GM18511 (cell line): Measurements from ENCODE around the gene DHRSX.
"Not testable (repeated sequence)": the region's sequence is repeated elsewhere in the genome, so short reads cannot be mapped to it uniquely, and the experiment has no call there.

ENCODE experiments used
- ATAC-seq: cut with Tn5 transposase; IDR thresholded peaks from one replicate; pipeline ENCODE4 v1.9.1; 2021; ENCODE audit warnings: mild to moderate bottlenecking, moderate library complexity; ENCODE audit not compliant: unreplicated experiment

The DHRSX gene

GRCh38 chrX:2498781-2499302 lies 1.9 kb downstream of the DHRSX start:
- ATAC-seq = no peak

GRCh38 chrX:2497961-2498780 lies 2.6 kb downstream of the DHRSX start:
- ATAC-seq = no peak

GRCh38 chrX:2495595-2495994 lies 5.2 kb downstream of the DHRSX start:
- ATAC-seq = no peak

- no peak for ATAC-seq
Measured at GRCh38 chrX:2492531-2493218, 8.1 kb downstream of the DHRSX start.

GRCh38 chrX:2490634-2491033 lies 10.1 kb downstream of the DHRSX start:
- ATAC-seq = no peak

- no peak for ATAC-seq
Measured at GRCh38 chrX:2489446-2490445, 11.0 kb downstream of the DHRSX start.

DNA sequence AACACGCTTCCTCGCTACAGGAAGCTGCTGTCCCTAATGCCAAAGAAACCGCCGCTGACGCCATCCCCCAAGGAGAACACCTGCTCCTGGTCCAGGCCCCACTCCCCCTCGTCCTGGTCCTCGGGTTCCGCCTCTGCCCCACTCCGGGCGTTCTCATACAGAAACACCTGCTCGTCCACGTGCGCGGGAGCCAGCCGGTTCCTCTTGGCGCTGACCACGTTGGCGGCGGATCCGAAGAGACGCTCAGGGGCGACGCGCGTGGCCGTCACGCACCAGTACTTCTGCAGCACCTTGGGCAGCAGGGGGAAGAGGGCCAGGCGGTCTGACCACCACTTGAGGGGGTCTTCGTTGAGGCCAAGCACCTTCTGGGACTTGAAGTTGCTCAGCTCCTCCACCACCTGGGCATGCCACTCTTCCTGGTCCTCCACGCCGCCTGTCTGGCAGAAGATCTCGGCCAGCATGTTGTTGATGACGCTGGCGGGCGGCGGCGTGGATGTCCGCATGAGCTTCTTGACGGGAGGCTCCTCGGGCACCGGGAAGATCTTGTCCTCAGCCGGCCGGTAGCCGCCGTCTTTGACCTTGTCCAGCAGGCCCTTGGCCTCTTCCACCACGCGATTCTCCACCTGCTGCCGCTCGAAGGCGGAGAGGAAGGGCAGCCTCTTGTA lies 12.0 kb downstream of the DHRSX start:
- ATAC-seq = no peak

DNA sequence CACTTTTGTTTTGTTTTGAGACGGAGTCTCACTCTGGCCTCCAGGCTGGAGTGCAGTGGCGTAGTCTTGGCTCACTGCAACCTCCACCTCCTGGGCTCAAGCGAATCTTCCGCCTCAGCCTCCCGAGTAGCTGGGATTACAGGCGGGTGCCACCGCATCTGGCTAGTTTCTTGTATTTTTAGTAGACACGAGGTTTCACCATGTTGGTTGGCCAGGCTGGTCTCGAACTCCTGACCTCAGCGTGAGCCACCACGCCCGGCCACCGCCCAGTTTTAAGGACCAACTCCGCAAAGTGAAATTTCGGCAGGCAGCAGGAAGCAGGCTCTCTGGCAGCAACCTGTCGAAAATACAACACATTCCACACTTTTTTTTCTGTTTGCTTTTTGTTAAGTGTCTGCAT lies 13.4 kb downstream of the DHRSX start:
- ATAC-seq = no peak

DNA sequence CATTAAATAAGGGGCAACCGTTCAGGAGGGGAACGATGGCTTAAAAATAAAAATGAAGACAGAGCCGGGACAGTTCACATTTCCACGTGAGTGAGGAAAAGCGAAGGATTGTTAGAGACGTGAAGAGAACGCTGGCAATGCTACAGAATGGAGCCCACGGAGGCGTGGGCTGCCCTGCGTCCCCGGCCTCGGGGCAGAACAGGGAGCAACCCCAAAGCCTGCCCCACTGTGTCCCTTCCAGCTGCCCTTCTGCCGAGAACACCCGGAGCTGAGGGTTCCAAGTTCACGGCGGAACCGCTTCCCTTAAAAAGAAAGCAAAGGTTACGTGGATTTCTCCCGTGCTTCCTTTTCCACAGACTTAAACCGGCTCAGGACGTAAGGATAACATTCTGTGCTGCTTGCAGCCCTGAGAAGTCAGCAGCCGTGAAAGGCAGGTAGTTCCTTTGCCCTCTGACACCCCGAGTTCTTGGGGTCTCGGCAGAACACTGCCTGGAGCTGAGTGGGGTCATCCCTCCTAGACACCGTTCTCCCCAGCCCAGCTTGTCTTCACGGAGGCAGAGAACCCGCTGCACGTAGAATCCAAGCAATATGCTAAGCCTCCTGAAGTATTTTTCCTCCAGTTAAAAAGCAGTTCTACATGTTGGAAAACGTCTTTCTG lies 14.2 kb downstream of the DHRSX start:
- ATAC-seq = no peak

- no peak for ATAC-seq
Measured at GRCh38 chrX:2485789-2486345, 14.9 kb downstream of the DHRSX start.

DNA sequence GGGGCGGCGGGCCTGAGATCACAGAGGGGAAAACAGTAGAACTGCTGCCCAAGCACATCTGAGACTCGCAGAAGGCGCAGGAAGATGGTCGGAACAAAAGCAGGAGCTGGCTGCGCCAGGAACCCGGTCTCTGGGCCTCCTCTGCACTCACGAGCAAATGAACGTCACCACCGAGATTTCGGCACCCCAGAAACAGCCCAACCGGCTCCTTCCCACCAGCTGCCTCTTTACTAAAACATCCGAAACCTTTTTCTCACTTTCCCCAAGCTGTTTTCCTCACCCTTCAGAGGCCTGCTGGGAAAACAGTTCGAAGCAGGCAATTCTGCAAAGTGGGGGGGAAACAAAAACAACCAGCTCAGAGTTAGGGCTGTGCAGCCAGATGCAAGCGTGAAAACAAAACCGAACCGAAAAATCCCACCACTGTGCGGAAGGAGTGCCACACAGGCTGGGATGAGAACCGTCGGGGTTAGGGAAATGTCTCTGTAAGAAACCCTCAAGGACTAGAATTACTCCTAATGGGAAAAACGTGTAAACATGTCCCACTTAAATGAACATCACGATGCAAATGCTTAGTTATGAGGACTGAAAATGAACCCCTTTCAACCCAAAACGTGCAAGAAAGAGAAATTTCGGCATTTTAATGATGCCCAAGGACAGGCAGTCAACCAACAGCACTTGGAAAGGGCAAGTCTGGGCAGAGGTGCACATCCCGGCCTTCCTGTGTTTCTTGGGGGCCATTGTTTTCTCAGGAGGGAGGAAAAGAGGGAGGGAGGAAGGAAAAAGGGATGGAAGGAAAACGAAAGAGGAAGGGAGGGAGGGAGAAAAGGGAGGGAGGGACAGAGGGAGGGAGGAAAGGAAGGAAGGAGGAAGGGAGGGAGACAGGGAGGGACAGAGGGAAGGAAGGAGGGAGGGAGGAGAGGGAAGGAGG lies 15.8 kb downstream of the DHRSX start:
- ATAC-seq = no peak

GRCh38 chrX:2484256-2484655 lies 16.5 kb downstream of the DHRSX start:
- ATAC-seq = no peak

GRCh38 chrX:2483398-2484060 lies 17.2 kb downstream of the DHRSX start:
- no peak for ATAC-seq

- ATAC-seq = not testable (repeated sequence)
Measured at GRCh38 chrX:2481597-2481996, 19.2 kb downstream of the DHRSX start.

- ATAC-seq = not testable (repeated sequence)
Measured at GRCh38 chrX:2479982-2480381, 20.8 kb downstream of the DHRSX start.

GRCh38 chrX:2479420-2479780 lies 21.4 kb downstream of the DHRSX start:
- no peak for ATAC-seq

GRCh38 chrX:2478546-2479419 lies 22.0 kb downstream of the DHRSX start:
- ATAC-seq = no peak
